ENCODE results near the gene SLC16A4. TPM values are rescaled to one million over a fixed set of nuclear protein-coding genes. Genes with fewer than 3 reads are reported as not detected.
A peak's percentile ranks its signal among the peaks of the same experiment; 100 is the strongest.
"Not testable (repeated sequence)": the region's sequence is repeated elsewhere in the genome, so short reads cannot be mapped to it uniquely, and the experiment has no call there.

Gene SLC16A4
- total RNA-seq, 1 donor from 2014 or later = 7.2 TPM

GRCh38 chr1:110409316-110409715 is 18.5 kb upstream of the SLC16A4 start:
- Mint-ChIP-seq H3K4me1 (ENCODE audit: unreplicated experiment) (peaks cover 16% of the 10 kb centered on the region), H3K36me3 (ENCODE audit: low read depth, unreplicated experiment) (peaks cover 2% of the 10 kb centered on the region), H3K9me3 (ENCODE audit: unreplicated experiment) (no peaks in the 10 kb centered on the region), H3K27ac (ENCODE audit: unreplicated experiment) (peak overlapping the region; percentile 21), H3K4me3 (ENCODE audit: unreplicated experiment) (no peak overlapping the region), H3K27me3 (ENCODE audit: unreplicated experiment) (no peaks in the 10 kb centered on the region)
- DNase-seq (ENCODE audit: low spot score) = no peak
- no peak for TF ChIP-seq CTCF (IDR thresholded peaks at IDR 0.05; ENCODE audit: unreplicated experiment)

GRCh38 chr1:110408488-110408887 is 17.7 kb upstream of the SLC16A4 start:
- peak overlapping the region; percentile 56 for H3K4me3 Mint-ChIP-seq (ENCODE audit: unreplicated experiment)
- peaks cover 16% of the 10 kb centered on the region for H3K4me1 Mint-ChIP-seq (ENCODE audit: unreplicated experiment)
- H3K27ac Mint-ChIP-seq (ENCODE audit: unreplicated experiment) = no peak overlapping the region
- no peak for DNase-seq (ENCODE audit: low spot score)
- peaks cover 9% of the 10 kb centered on the region for H3K36me3 Mint-ChIP-seq (ENCODE audit: low read depth, unreplicated experiment)
- TF ChIP-seq CTCF (IDR thresholded peaks at IDR 0.05; ENCODE audit: unreplicated experiment) = no peak
- no peaks in the 10 kb centered on the region for H3K27me3 Mint-ChIP-seq (ENCODE audit: unreplicated experiment)
- no peaks in the 10 kb centered on the region for H3K9me3 Mint-ChIP-seq (ENCODE audit: unreplicated experiment)

GRCh38 chr1:110407260-110408210 is 16.7 kb upstream of the SLC16A4 start, which contains the start of gene LAMTOR5:
LAMTOR5 (minus strand) TSS chr1:110407694; CDS start chr1:110407620, 74 bp downstream.
- TF ChIP-seq CTCF (IDR thresholded peaks at IDR 0.05; ENCODE audit: unreplicated experiment) = no peak
- Mint-ChIP-seq H3K36me3 (ENCODE audit: low read depth, unreplicated experiment) (peaks cover 9% of the 10 kb centered on the region), H3K27ac (ENCODE audit: unreplicated experiment) (peak within 1 kb of the TSS; percentile 94), H3K9me3 (ENCODE audit: unreplicated experiment) (no peaks in the 10 kb centered on the region), H3K4me1 (ENCODE audit: unreplicated experiment) (peaks cover 12% of the 10 kb centered on the region), H3K27me3 (ENCODE audit: unreplicated experiment) (no peaks in the 10 kb centered on the region), H3K4me3 (ENCODE audit: unreplicated experiment) (peak within 1 kb of the TSS; percentile 100)
- DNase-seq (ENCODE audit: low spot score) = peak; percentile 91

- peak overlapping the region; percentile 94 for H3K27ac Mint-ChIP-seq (ENCODE audit: unreplicated experiment)
- not testable (repeated sequence) for DNase-seq (ENCODE audit: low spot score); H3K36me3 Mint-ChIP-seq (ENCODE audit: low read depth, unreplicated experiment); H3K27me3 Mint-ChIP-seq (ENCODE audit: unreplicated experiment); H3K9me3 Mint-ChIP-seq (ENCODE audit: unreplicated experiment)
- peaks cover 12% of the 10 kb centered on the region for H3K4me1 Mint-ChIP-seq (ENCODE audit: unreplicated experiment)
- H3K4me3 Mint-ChIP-seq (ENCODE audit: unreplicated experiment) = peak overlapping the region; percentile 100
Measured at GRCh38 chr1:110406407-110406806, 15.6 kb upstream of the SLC16A4 start.

GRCh38 chr1:110404401-110404800 is 13.6 kb upstream of the SLC16A4 start:
- TF ChIP-seq CTCF (IDR thresholded peaks at IDR 0.05; ENCODE audit: unreplicated experiment) = no peak
- H3K36me3 Mint-ChIP-seq (ENCODE audit: low read depth, unreplicated experiment) = peaks cover 9% of the 10 kb centered on the region

More at GRCh38 chr1:110404401-110404800, 13.6 kb upstream of the SLC16A4 start:
- peaks cover 12% of the 10 kb centered on the region for H3K4me1 Mint-ChIP-seq (ENCODE audit: unreplicated experiment)
- no peaks in the 10 kb centered on the region for H3K9me3 Mint-ChIP-seq (ENCODE audit: unreplicated experiment)
- no peaks in the 10 kb centered on the region for H3K27me3 Mint-ChIP-seq (ENCODE audit: unreplicated experiment)
- H3K27ac Mint-ChIP-seq (ENCODE audit: unreplicated experiment) = no peak overlapping the region
- DNase-seq (ENCODE audit: low spot score) = no peak
- peak overlapping the region; percentile 19 for H3K4me3 Mint-ChIP-seq (ENCODE audit: unreplicated experiment)

Data from endothelial cell (in vitro differentiated cells).